ENCODE data around the gene CPSF4. TPM values are rescaled to one million over a fixed set of nuclear protein-coding genes. Genes with fewer than 3 reads are reported as not detected.

Gene CPSF4
- total and polyA plus RNA-seq, 2 donors: 19.0 to 51.1 TPM

GRCh38 chr7:99489235-99489634 lies 50.5 kb downstream of the CPSF4 start:
- DNase-seq (ENCODE audit: low read depth in 6 of 9, low spot score in 9 of 9): no peak
- WGBS: 94% methylated on average over 4 of the region's 4 CpGs
- Histone ChIP-seq H3K27ac (ENCODE audit: low read depth in 1 of 2, low read length in 1 of 2) (no peak overlapping the region), H3K4me3 (ENCODE audit: low read length in 2 of 2) (no peak overlapping the region), H3K36me3 (ENCODE audit: control insufficient read depth in 2 of 2, insufficient read depth in 2 of 2, low read length in 1 of 2) (peaks cover 32 to 47% of the 10 kb centered on the region in 2 donors), H3K27me3 (ENCODE audit: control insufficient read depth in 2 of 2, insufficient read depth in 1 of 2, low read length in 1 of 2) (no peaks in the 10 kb centered on the region), H3K4me1 (ENCODE audit: control insufficient read depth in 2 of 2, insufficient read depth in 2 of 2, low read length in 2 of 2) (no peaks in the 10 kb centered on the region), H3K9me3 (ENCODE audit: control insufficient read depth in 2 of 2, insufficient read depth in 1 of 2, low read length in 1 of 2) (peaks cover 8 to 11% of the 10 kb centered on the region in 2 donors)

- Histone ChIP-seq H3K4me3 (ENCODE audit: low read length in 2 of 2) (no peak overlapping the region), H3K27me3 (ENCODE audit: control insufficient read depth in 2 of 2, insufficient read depth in 1 of 2, low read length in 1 of 2) (no peaks in the 10 kb centered on the region), H3K36me3 (ENCODE audit: control insufficient read depth in 2 of 2, insufficient read depth in 2 of 2, low read length in 1 of 2) (peaks cover 36 to 51% of the 10 kb centered on the region in 2 donors), H3K27ac (ENCODE audit: low read depth in 1 of 2, low read length in 1 of 2) (no peak overlapping the region), H3K9me3 (ENCODE audit: control insufficient read depth in 2 of 2, insufficient read depth in 1 of 2, low read length in 1 of 2) (peaks cover 11 to 24% of the 10 kb centered on the region in 2 donors), H3K4me1 (ENCODE audit: control insufficient read depth in 2 of 2, insufficient read depth in 2 of 2, low read length in 2 of 2) (no peaks in the 10 kb centered on the region)
- WGBS: 75% methylated on average over 3 of the region's 3 CpGs
- DNase-seq (ENCODE audit: low read depth in 6 of 9, low spot score in 9 of 9): no peak
Observed at GRCh38 chr7:99490878-99491277, 52.1 kb downstream of the CPSF4 start.

- peaks cover 11 to 24% of the 10 kb centered on the region in 2 donors for H3K9me3 ChIP-seq (ENCODE audit: control insufficient read depth in 2 of 2, insufficient read depth in 1 of 2, low read length in 1 of 2)
- H3K36me3 ChIP-seq (ENCODE audit: control insufficient read depth in 2 of 2, insufficient read depth in 2 of 2, low read length in 1 of 2): peaks cover 39 to 58% of the 10 kb centered on the region in 2 donors
- H3K4me1 ChIP-seq (ENCODE audit: control insufficient read depth in 2 of 2, insufficient read depth in 2 of 2, low read length in 2 of 2): peaks cover 9 to 13% of the 10 kb centered on the region in 2 donors
- H3K27me3 ChIP-seq (ENCODE audit: control insufficient read depth in 2 of 2, insufficient read depth in 1 of 2, low read length in 1 of 2): no peaks in the 10 kb centered on the region
- 99% methylated on average over 6 of the region's 6 CpGs for WGBS
- H3K27ac ChIP-seq (ENCODE audit: low read depth in 1 of 2, low read length in 1 of 2): no peak overlapping the region
- H3K4me3 ChIP-seq (ENCODE audit: low read length in 2 of 2): no peak overlapping the region
- no peak for DNase-seq (ENCODE audit: low read depth in 6 of 9, low spot score in 9 of 9)
Observed at GRCh38 chr7:99493823-99494222, 55.1 kb downstream of the CPSF4 start.

- Histone ChIP-seq H3K27me3 (ENCODE audit: control insufficient read depth in 2 of 2, insufficient read depth in 1 of 2, low read length in 1 of 2) (no peaks in the 10 kb centered on the region), H3K36me3 (ENCODE audit: control insufficient read depth in 2 of 2, insufficient read depth in 2 of 2, low read length in 1 of 2) (peaks cover 32 to 41% of the 10 kb centered on the region in 2 donors), H3K27ac (ENCODE audit: low read depth in 1 of 2, low read length in 1 of 2) (no peak overlapping the region), H3K9me3 (ENCODE audit: control insufficient read depth in 2 of 2, insufficient read depth in 1 of 2, low read length in 1 of 2) (peaks cover 11 to 33% of the 10 kb centered on the region in 2 donors), H3K4me3 (ENCODE audit: low read length in 2 of 2) (peak overlapping the region; percentile 59 to 100), H3K4me1 (ENCODE audit: control insufficient read depth in 2 of 2, insufficient read depth in 2 of 2, low read length in 2 of 2) (peaks cover 12 to 21% of the 10 kb centered on the region in 2 donors)
- WGBS: 77% methylated on average over 6 of the region's 6 CpGs
- DNase-seq (ENCODE audit: low read depth in 6 of 9, low spot score in 9 of 9): no peak
Observed at GRCh38 chr7:99497766-99498545, 59.2 kb downstream of the CPSF4 start.

GRCh38 chr7:99498546-99498944 lies 59.8 kb downstream of the CPSF4 start:
- 86% methylated on average over 11 of the region's 11 CpGs for WGBS
- Histone ChIP-seq H3K27ac (ENCODE audit: low read depth in 1 of 2, low read length in 1 of 2) (no peak overlapping the region), H3K4me3 (ENCODE audit: low read length in 2 of 2) (peak overlapping the region; percentile 59 to 100), H3K27me3 (ENCODE audit: control insufficient read depth in 2 of 2, insufficient read depth in 1 of 2, low read length in 1 of 2) (no peaks in the 10 kb centered on the region), H3K9me3 (ENCODE audit: control insufficient read depth in 2 of 2, insufficient read depth in 1 of 2, low read length in 1 of 2) (peaks cover 10 to 29% of the 10 kb centered on the region in 2 donors), H3K36me3 (ENCODE audit: control insufficient read depth in 2 of 2, insufficient read depth in 2 of 2, low read length in 1 of 2) (peaks cover 26 to 37% of the 10 kb centered on the region in 2 donors), H3K4me1 (ENCODE audit: control insufficient read depth in 2 of 2, insufficient read depth in 2 of 2, low read length in 2 of 2) (peaks cover 12 to 21% of the 10 kb centered on the region in 2 donors)
- DNase-seq (ENCODE audit: low read depth in 6 of 9, low spot score in 9 of 9): no peak

GRCh38 chr7:99499371-99499720 lies 60.6 kb downstream of the CPSF4 start:
- Histone ChIP-seq H3K36me3 (ENCODE audit: control insufficient read depth in 2 of 2, insufficient read depth in 2 of 2, low read length in 1 of 2) (peaks cover 18 to 29% of the 10 kb centered on the region in 2 donors), H3K27me3 (ENCODE audit: control insufficient read depth in 2 of 2, insufficient read depth in 1 of 2, low read length in 1 of 2) (no peaks in the 10 kb centered on the region), H3K4me3 (ENCODE audit: low read length in 2 of 2) (peak overlapping the region; percentile 59 to 100), H3K9me3 (ENCODE audit: control insufficient read depth in 2 of 2, insufficient read depth in 1 of 2, low read length in 1 of 2) (peaks cover 2 to 21% of the 10 kb centered on the region in 2 donors), H3K4me1 (ENCODE audit: control insufficient read depth in 2 of 2, insufficient read depth in 2 of 2, low read length in 2 of 2) (peaks cover 12 to 25% of the 10 kb centered on the region in 2 donors), H3K27ac (ENCODE audit: low read depth in 1 of 2, low read length in 1 of 2) (peak overlapping the region; percentile 87 to 99)
- WGBS: 1% methylated on average over 14 of the region's 14 CpGs
- DNase-seq (ENCODE audit: low read depth in 6 of 9, low spot score in 9 of 9): peak in 7 of 9 donors; percentile 4 to 54 (median 21)

- under 1% methylated on average over 68 of the region's 68 CpGs for WGBS
- peaks cover 13 to 23% of the 10 kb centered on the region in 2 donors for H3K36me3 ChIP-seq (ENCODE audit: control insufficient read depth in 2 of 2, insufficient read depth in 2 of 2, low read length in 1 of 2)
- peaks cover 0 to 18% of the 10 kb centered on the region in 2 donors for H3K9me3 ChIP-seq (ENCODE audit: control insufficient read depth in 2 of 2, insufficient read depth in 1 of 2, low read length in 1 of 2)
- peak within 1 kb of the TSS; percentile 59 to 100 for H3K4me3 ChIP-seq (ENCODE audit: low read length in 2 of 2)
- DNase-seq (ENCODE audit: low read depth in 6 of 9, low spot score in 9 of 9): peak; percentile 85 to 97 (median 90)
- peaks cover 12 to 25% of the 10 kb centered on the region in 2 donors for H3K4me1 ChIP-seq (ENCODE audit: control insufficient read depth in 2 of 2, insufficient read depth in 2 of 2, low read length in 2 of 2)
- no peaks in the 10 kb centered on the region for H3K27me3 ChIP-seq (ENCODE audit: control insufficient read depth in 2 of 2, insufficient read depth in 1 of 2, low read length in 1 of 2)
- peak within 1 kb of the TSS; percentile 87 to 99 for H3K27ac ChIP-seq (ENCODE audit: low read depth in 1 of 2, low read length in 1 of 2)
Observed at GRCh38 chr7:99499721-99500636, 61.2 kb downstream of the CPSF4 start, which contains the start of gene ZNF394. Gene ZNF394, minus strand, starts transcription at chr7:99500281. Its CDS starts 188 bp downstream, at chr7:99500093.

GRCh38 chr7:99500637-99501009 lies 61.9 kb downstream of the CPSF4 start:
- H3K27ac ChIP-seq (ENCODE audit: low read depth in 1 of 2, low read length in 1 of 2): peak overlapping the region; percentile 87 to 99
- H3K27me3 ChIP-seq (ENCODE audit: control insufficient read depth in 2 of 2, insufficient read depth in 1 of 2, low read length in 1 of 2): no peaks in the 10 kb centered on the region
- peaks cover 10 to 18% of the 10 kb centered on the region in 2 donors for H3K36me3 ChIP-seq (ENCODE audit: control insufficient read depth in 2 of 2, insufficient read depth in 2 of 2, low read length in 1 of 2)
- no peak for DNase-seq (ENCODE audit: low read depth in 6 of 9, low spot score in 9 of 9)
- H3K4me3 ChIP-seq (ENCODE audit: low read length in 2 of 2): peak overlapping the region; percentile 59 to 100
- peaks cover 0 to 12% of the 10 kb centered on the region in 2 donors for H3K9me3 ChIP-seq (ENCODE audit: control insufficient read depth in 2 of 2, insufficient read depth in 1 of 2, low read length in 1 of 2)
- WGBS: 54% methylated on average over 16 of the region's 16 CpGs
- H3K4me1 ChIP-seq (ENCODE audit: control insufficient read depth in 2 of 2, insufficient read depth in 2 of 2, low read length in 2 of 2): peaks cover 12 to 30% of the 10 kb centered on the region in 2 donors
